Left cardiac atrium (tissue), 4 donors: ENCODE data around the gene MICAL2. TPM values are rescaled to one million over a fixed set of nuclear protein-coding genes. Genes with fewer than 3 reads are reported as not detected.
"Not testable (repeated sequence)": the region's sequence is repeated elsewhere in the genome, so short reads cannot be mapped to it uniquely, and the experiment has no call there.

Source experiments
- ATAC-seq, 2 donors: fragments of 200-7000 bp; cut with Tn5 transposase; one replicate each; pipeline ENCODE4 v1.9.1; 2020; ENCODE audit warnings: mild to moderate bottlenecking in 2 of 2, moderate library complexity in 2 of 2
- DNase-seq: peaks from one replicate; pipeline ENCODE4 v3.0.0-alpha.2; 2020
- intact Hi-C, 2 donors: fragments of 100-400 bp; cut with DNase I; formaldehyde crosslinking; loops; one replicate each; pipeline versions ENCODE4 v1.14.1 to v1.15.1; 2022 to 2023
- total RNA-seq, 2 donors: library from RNA; stranded (reverse); fragmentation: NEBNext Ultra II Directional; extraction: Animal tissue kit (Norgen Biotek cat#: 25700); gene quantifications; one replicate each; pipeline ENCODE4 v1.2.1, GENCODE V29; 2021
- donor health status: DM: no; HTN: yes; CAD: no.
- donor health status: DM: no; HTN: yes; CAD: no; lungs with severe emphysema.
- donor health status: DM: yes; HTN: yes; CAD: no.
- donor health status: Dilated cardiomyopathy.

Gene MICAL2
- total RNA-seq, 2 donors from 2014 or later: 74.5 to 128 TPM

DNA sequence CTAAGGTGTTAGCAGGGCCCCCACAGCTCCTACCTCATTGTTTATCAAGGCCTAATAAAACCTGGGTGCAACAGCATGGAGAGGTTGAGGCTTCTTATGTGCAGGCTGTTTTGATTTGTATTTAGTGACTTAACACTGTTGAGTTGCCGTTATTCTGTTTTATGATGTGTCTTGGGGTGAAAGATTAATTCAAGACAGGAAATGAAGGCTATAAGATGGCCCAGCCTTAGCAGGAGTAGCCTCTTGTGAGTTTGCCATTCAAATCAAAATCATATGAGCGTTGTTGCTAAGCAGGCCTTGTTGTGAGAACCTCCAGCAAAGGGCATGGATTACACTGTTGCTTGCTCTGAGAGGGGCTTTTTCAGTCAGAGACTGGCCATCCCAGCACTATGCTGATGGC lies 31.8 kb downstream of the MICAL2 start:
- intact Hi-C loops: no loop called here
- no peak for ATAC-seq
- DNase-seq: no peak

GRCh38 chr11:12142909-12143308 lies 32.5 kb downstream of the MICAL2 start:
- intact Hi-C loops: no loop called here
- DNase-seq (no peak), ATAC-seq (no peak)

- ATAC-seq: peak in 1 of 2 donors; percentile 21
Observed at GRCh38 chr11:12143461-12144258, 33.3 kb downstream of the MICAL2 start.

DNA sequence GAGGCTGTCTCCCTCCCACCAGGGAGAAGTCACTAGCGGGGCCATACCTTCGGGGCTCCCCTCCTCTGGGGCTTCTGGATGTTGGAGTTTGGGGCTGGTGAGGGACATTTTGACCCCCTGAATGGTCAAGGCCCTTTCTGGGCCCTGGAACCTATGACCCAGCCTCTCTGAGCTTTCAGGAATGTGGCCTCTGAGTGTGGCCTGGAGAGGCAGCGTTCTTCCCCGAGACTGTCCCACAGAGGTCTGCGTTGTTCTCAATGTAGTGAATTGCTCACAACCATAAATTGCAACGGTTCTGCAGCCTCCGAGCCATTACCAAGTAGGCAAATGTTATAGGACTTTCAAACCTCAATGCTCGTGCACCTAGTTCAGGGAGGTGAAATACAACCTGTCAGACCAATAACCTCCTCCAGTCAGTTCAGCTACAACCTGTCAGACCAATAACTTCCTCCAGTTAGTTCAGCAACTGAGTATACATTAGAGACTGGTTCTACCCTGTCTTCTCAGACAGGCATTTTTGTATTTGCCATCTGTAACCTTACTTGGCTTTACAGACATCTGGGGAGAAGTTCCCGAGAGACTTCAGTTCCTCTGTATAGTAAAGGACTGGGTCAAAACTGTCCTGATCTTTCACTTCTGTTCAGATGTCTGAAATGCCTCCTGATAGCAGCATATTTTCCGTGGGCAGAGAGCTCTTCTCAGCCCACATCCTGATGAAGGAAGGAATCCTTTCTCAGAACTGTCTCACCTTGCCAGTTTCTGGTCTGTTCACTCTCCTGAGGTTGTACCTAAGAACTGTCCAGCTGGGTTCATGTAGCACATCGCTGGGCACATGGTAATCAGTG lies 34.2 kb downstream of the MICAL2 start:
- peak in 1 of 2 donors; percentile 24 for ATAC-seq
- no peak for DNase-seq
- intact Hi-C loops: no loop called here

More at GRCh38 chr11:12143461-12144258, 33.3 kb downstream of the MICAL2 start:
- intact Hi-C loops: no loop called here
- DNase-seq: no peak

DNA sequence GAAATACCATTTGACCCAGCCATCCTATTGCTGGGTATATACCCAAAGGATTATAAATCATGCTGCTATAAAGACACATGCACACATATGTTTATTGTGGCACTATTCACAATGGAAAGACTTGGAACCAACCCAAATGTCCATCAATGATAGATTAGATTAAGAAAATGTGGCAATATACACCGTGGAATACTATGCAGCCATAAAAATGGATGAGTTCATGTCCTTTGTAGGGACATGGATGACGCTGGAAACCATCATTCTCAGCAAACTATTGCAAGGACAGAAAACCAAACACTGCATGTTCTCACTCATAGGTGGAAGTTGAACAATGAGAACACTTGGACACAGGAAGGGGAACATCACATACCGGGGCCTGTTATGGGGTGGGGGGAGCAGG lies 36.3 kb downstream of the MICAL2 start:
- DNase-seq, ATAC-seq, intact Hi-C loops: not testable (repeated sequence)

DNA sequence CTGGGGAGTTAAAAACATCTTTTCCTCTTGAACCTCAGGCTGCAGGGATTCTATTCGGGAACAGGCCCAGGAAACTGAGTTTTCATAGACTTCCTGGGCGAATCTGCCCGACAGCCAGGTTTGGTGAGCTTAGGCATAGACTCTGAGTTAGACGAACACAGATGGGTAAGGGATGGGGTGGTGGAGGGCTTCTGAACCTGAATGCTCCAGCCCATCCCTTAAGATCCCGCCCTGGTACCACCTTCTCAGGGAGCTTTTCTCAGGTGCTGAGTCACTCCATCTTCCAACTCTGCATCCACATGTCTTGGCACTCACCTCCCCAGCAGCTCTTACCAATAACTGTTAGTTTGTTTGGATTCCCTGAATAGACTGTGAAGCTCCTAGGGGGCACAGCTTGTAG lies 37.4 kb downstream of the MICAL2 start:
- ATAC-seq (no peak), DNase-seq (no peak)
- intact Hi-C loops: no loop called here

- ATAC-seq (no peak), DNase-seq (no peak)
- intact Hi-C loops: no loop called here
Observed at GRCh38 chr11:12148466-12148865, 38.1 kb downstream of the MICAL2 start.

DNA sequence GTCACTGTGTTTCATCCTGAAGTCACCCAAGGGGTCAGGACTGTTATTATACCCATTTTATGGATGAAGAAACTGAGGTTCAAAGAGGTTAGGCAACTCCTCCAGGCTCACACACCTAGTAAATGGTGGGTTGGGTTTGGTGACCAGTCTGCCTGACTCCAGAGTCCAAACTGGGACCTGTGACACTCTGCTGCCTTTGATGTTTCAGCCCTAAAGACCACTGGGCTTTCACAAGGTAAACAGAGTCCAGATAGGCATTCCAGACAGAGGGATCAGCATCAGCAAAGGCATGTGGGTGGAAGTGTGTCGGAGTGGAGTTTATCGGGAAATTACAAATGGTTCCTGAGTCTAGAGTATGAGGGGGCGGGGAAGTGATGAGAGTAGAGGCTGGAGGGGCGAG lies 38.5 kb downstream of the MICAL2 start:
- peak in 1 of 2 donors; percentile 12 for ATAC-seq
- no peak for DNase-seq
- intact Hi-C loops: no loop called here

DNA sequence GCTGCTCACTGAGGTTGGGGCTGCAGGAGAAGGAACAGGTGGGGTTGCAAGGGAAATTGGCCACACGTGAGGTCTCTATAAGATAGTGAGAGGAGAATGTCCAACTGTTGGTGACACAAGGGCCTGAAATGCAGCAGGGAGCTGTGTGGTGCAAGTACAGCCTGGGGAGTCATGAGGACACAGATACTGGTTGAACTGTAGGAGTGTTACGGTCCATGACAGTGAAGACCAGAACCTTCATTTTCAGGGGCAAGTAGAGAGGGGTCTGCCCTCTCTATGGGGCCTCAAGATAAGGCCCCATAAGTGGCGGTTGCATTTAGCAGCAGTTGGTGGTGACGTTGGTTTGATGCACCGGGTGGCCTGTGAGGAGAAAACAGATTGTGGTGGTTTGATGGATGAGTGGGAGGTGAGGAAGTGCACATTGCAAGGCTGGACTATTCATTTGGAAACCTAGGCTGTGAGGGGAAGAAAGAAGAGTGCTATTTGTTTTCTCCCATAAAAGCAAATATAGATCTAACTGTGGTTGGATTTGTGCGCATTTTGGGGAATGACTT lies 39.4 kb downstream of the MICAL2 start:
- peak; percentile 14 to 47 for ATAC-seq
- intact Hi-C loops: no loop called here
- no peak for DNase-seq

- intact Hi-C loops: no loop called here
- DNase-seq (no peak), ATAC-seq (no peak)
Observed at GRCh38 chr11:12150831-12151382, 40.5 kb downstream of the MICAL2 start.

- ATAC-seq (no peak), DNase-seq (no peak)
- intact Hi-C loops: no loop called here
Observed at GRCh38 chr11:12152321-12152720, 41.9 kb downstream of the MICAL2 start.

DNA sequence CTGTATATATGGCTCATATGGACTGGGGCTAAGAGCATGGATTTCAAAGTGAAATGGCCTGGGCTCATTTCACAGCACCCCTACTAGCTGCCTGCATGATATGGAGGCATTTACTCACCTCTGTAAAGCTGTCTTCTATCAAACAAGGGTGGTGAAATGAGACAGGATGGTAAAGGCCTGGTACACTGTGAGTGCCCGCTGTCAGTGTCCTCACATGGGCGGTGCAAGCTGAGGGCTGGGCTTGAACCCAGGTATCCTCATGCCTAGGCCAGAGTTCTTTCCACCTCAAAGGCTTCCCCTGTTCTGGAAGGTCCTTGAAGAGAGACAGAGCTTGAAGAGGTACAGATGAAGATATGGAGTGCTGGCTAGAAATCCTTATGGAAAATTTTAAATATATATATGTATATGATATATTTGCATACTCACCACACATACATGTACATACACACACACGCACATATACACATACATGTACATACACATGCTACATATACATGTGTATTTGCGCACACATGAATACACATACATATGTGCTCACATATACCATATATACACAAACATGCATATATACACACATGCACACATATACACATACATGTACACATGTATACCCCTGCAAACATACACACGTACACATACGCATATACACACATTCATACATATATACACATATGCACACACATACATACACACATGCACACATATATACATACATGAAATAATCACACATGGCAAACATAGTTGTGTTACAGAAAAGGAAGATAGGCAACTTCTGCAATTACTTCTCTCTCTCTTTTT lies 44.7 kb downstream of the MICAL2 start:
- intact Hi-C loops: loop anchor here in 1 of 2 donors (5.0 kb wide), 1 partner anchor 33 kb away; no protein-coding TSS in a partner anchor
- ATAC-seq: no peak

GRCh38 chr11:12155696-12156095 lies 45.3 kb downstream of the MICAL2 start:
- ATAC-seq (no peak), DNase-seq (no peak)
- intact Hi-C loops: loop anchor here in 1 of 2 donors (5.0 kb wide), 1 partner anchor 33 kb away; no protein-coding TSS in a partner anchor

More for the DNA sequence above, 44.7 kb downstream of the MICAL2 start:
- no peak for DNase-seq

DNA sequence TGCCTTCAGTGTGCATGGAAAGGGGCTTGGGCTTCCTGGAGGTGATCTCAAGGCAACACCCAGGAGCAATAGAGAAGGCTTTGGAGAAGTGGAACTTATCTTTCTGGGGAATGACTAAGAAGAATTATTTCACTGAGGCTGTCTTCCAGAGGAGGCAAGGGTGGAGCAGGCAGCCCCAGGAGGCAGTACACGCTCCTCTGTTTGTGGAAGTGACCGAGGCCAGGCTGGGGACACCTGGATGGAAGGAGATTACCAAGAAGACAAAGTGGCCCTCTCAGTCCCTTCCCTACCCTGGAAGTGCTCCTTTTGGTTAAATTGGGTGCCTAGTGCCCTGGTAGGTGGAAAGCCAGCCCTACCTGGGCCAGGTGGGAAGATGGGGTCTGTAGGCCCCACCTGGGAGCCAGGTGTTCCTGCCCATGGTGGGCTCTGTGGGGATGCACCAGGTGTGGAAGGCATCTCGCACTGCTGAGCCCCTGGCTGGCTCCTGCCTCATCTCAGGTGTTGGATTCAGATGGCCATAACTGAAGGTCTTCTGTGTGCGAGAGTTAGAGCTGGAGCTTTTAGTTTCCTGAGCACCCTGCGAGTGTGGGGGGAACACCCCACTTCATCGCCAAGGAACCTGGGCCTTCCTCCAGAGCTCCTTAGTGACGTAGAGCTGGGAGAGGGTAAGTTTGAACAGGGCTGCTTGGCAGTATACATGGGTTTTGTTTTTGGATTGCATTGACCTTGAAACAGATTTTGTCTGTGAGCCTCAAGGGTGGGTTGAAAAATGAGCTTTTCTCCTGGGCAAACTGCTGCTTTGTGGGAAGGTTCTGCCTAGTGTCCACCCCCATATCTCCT lies 46.1 kb downstream of the MICAL2 start:
- intact Hi-C loops: loop anchor here in 1 of 2 donors (5.0 kb wide), 1 partner anchor 34 kb away; no protein-coding TSS in a partner anchor
- no peak for DNase-seq
- no peak for ATAC-seq

- intact Hi-C loops: loop anchor here in 1 of 2 donors (5.0 kb wide), 1 partner anchor 35 kb away; no protein-coding TSS in a partner anchor
- ATAC-seq (peak in 1 of 2 donors; percentile 13), DNase-seq (no peak)
Observed at GRCh38 chr11:12157241-12157661, 46.9 kb downstream of the MICAL2 start.

GRCh38 chr11:12158909-12159308 lies 48.5 kb downstream of the MICAL2 start:
- DNase-seq: no peak
- ATAC-seq: peak; percentile 68 to 82
- intact Hi-C loops: loop anchor here in 1 of 2 donors (5.0 kb wide), 1 partner anchor 37 kb away; no protein-coding TSS in a partner anchor

DNA sequence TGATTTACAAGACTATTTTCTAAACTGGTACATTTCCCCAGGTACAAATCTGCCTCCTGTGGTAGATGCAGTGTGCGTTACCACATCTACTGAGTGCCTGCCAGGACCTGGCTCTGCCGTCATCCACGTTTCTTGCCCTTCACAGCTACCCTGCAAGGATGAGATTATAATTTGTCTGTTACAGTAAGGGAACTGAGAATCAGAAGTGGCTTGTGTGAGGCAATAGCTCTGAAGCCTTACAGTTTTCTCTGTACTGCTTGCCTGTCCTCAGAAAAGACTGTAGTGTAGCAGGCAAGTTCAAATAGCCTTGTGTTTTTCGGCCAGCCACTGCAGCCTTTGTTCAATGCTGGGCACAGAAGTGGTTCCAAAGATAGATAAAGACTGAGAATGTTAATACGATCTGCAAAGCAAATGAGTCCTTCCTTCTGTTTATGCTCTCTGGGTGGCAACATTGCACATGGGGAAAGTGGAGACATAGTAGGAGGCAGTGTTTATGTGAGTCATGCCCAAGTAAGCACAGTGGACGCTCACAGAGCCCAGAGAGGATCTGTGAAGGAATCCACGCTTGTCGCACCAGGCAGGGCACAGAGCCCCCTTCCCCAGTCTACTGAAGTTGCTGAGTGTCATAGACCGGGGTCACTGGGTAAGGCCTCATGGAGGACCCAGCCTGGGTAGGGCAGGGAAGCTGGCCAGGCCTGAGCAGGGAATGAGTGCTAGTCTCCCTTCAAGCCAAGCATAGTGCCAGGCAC lies 49.1 kb downstream of the MICAL2 start:
- no peak for DNase-seq
- peak; percentile 39 to 74 for ATAC-seq
- intact Hi-C loops: loop anchor here in 1 of 2 donors (5.0 to 10.0 kb wide), 2 partner anchors 37 to 65 kb away; no protein-coding TSS in a partner anchor
